HepG2 (cell line): ENCODE results near the gene MAJIN. TPM values are rescaled to one million over a fixed set of nuclear protein-coding genes. Genes with fewer than 3 reads are reported as not detected.
A peak's percentile ranks its signal among the peaks of the same experiment; 100 is the strongest.

Experiments
- ADNP ChIP-seq: sonication (generic); formaldehyde crosslinking; IDR thresholded peaks from 2 replicates; pipeline ENCODE4 v1.4.0; 2020; ENCODE audit warnings: missing genetic modification reagents
- CREB3 ChIP-seq: sonication (generic); formaldehyde crosslinking; IDR thresholded peaks from 2 replicates; pipeline ENCODE4 v1.5.0; 2020; ENCODE audit warnings: missing genetic modification reagents
- CSRNP1 ChIP-seq: sonication (generic); formaldehyde crosslinking; IDR thresholded peaks from 2 replicates; pipeline ENCODE4 v1.8.1; 2023; ENCODE audit warnings: mild to moderate bottlenecking, missing genetic modification reagents
- CTCF ChIP-seq: sonication (generic); formaldehyde crosslinking; IDR thresholded peaks from 2 replicates; pipeline ENCODE4 v1.5.0; 2020; ENCODE audit warnings: mild to moderate bottlenecking, missing genetic modification reagents, moderate library complexity
- FOXO1 ChIP-seq: sonication (generic); formaldehyde crosslinking; IDR thresholded peaks from 2 replicates; pipeline ENCODE4 v1.4.0; 2020; ENCODE audit warnings: missing genetic modification reagents
- GPN1 ChIP-seq: sonication (generic); formaldehyde crosslinking; IDR thresholded peaks from 2 replicates; pipeline ENCODE4 v1.5.1; 2020; ENCODE audit warnings: missing genetic modification reagents, borderline replicate concordance
- HBP1 ChIP-seq: IDR thresholded peaks from 2 replicates; pipeline ENCODE4 v1.6.1; 2016; ENCODE audit warnings: low read depth, control low read depth
- HIVEP1 ChIP-seq: sonication (generic); formaldehyde crosslinking; IDR thresholded peaks from 2 replicates; pipeline ENCODE4 v1.4.0; 2020; ENCODE audit warnings: mild to moderate bottlenecking, missing genetic modification reagents
- KMT2A ChIP-seq: sonication (generic); formaldehyde crosslinking; IDR thresholded peaks from 2 replicates; pipeline ENCODE4 v1.4.0; 2020; ENCODE audit warnings: missing genetic modification reagents
- MBD4 ChIP-seq: IDR thresholded peaks from 2 replicates; pipeline ENCODE4 v1.6.1; 2012; ENCODE audit warnings: low read length, inconsistent platforms, borderline replicate concordance
- MXD1 ChIP-seq: sonication (generic); formaldehyde crosslinking; IDR thresholded peaks from 2 replicates; pipeline ENCODE4 v1.4.0; 2020; ENCODE audit warnings: mild to moderate bottlenecking, missing genetic modification reagents
- POGK ChIP-seq: sonication (generic); formaldehyde crosslinking; conservative IDR thresholded peaks from 2 replicates; pipeline ENCODE4 v1.8.0; 2022; ENCODE audit warnings: mild to moderate bottlenecking, moderate library complexity, missing genetic modification reagents
- REPIN1 ChIP-seq: sonication (generic); formaldehyde crosslinking; IDR thresholded peaks from 2 replicates; pipeline ENCODE4 v1.8.0; 2022; ENCODE audit warnings: missing genetic modification reagents, low read depth, mild to moderate bottlenecking, borderline replicate concordance
- RFXAP ChIP-seq: sonication (generic); formaldehyde crosslinking; IDR thresholded peaks from 2 replicates; pipeline ENCODE4 v1.4.0; 2020; ENCODE audit warnings: missing genetic modification reagents, borderline replicate concordance
- SP4 ChIP-seq: sonication (generic); formaldehyde crosslinking; IDR thresholded peaks from 2 replicates; pipeline ENCODE4 v1.8.1; 2023; ENCODE audit warnings: mild to moderate bottlenecking, missing genetic modification reagents
- XRCC5 ChIP-seq: fragments of 200-400 bp; formaldehyde crosslinking; optimal IDR thresholded peaks from 2 replicates; pipeline ENCODE3; 2017; ENCODE audit warnings: mild to moderate bottlenecking, low read length
- ZNF619 ChIP-seq: sonication (generic); formaldehyde crosslinking; IDR thresholded peaks from 2 replicates; pipeline ENCODE4 v1.4.0; 2020; ENCODE audit warnings: mild to moderate bottlenecking, missing genetic modification reagents
- ZSCAN30 ChIP-seq: sonication (generic); formaldehyde crosslinking; IDR thresholded peaks from 2 replicates; pipeline ENCODE4 v1.5.0; 2020; ENCODE audit warnings: mild to moderate bottlenecking, missing genetic modification reagents
- polyA plus RNA-seq, 8 experiments: library from polyadenylated mRNA; depleted of rRNA in 3 of 8; stranded (reverse) in 7 of 8; unstranded in 1 of 8; fragments of >200 nt; fragmentation: Illumina TruSeq in 4 of 8; extraction: Trizol in 4 of 8; gene quantifications; 2 replicates each; pipeline versions ENCODE4 v1.2.1 to v1.2.3, GENCODE V29; 2011 to 2016; ENCODE audit warnings: low read depth in 4 of 8, missing spikeins in 1 of 8, mixed read lengths in 1 of 8; ENCODE audit not compliant: insufficient read depth in 1 of 8
- total RNA-seq, 5 experiments: library from RNA; depleted of rRNA; stranded (reverse); fragments of >200 nt; fragmentation: Illumina TruSeq; extraction: Trizol; gene quantifications; 2 replicates each; pipeline ENCODE4 v1.2.3, GENCODE V29; 2016; ENCODE audit warnings: low read depth in 1 of 5

MAJIN gene
- total and polyA plus RNA-seq, 2 of the 13 experiments (the other 11 are each of a cell fraction or from before 2014, with no cell fraction given) = not detected

- TF ChIP-seq HBP1 (CRISPR knock-in tag) (peak; percentile 72; the same call in 1 of the 2 replicates), ADNP (no peak), REPIN1 (CRISPR knock-in tag) (no peak), KMT2A (no peak), ZSCAN30 (CRISPR knock-in tag) (no peak), CTCF (peak; percentile 71), MXD1 (CRISPR knock-in tag) (no peak; the same call in 1 of the 2 replicates), SP4 (CRISPR knock-in tag) (no peak), CSRNP1 (CRISPR knock-in tag) (no peak), MBD4 (no peak), XRCC5 (peak; percentile 58), GPN1 (CRISPR knock-in tag) (no peak), HIVEP1 (CRISPR knock-in tag) (peak; percentile 46), ZNF619 (CRISPR knock-in tag) (no peak), FOXO1 (CRISPR knock-in tag) (no peak), POGK (CRISPR knock-in tag) (no peak), CREB3 (CRISPR knock-in tag) (no peak), RFXAP (CRISPR knock-in tag) (no peak)
Measured at GRCh38 chr11:65013130-65013887, 41.4 kb upstream of the MAJIN start (continued).
